Stimulated activated effector memory CD8-positive, alpha-beta T cell treated with anti-CD3 and anti-CD28 coated beads, Interleukin-12 subunit alpha, Interleukin-12 subunit beta, amount 100 ng/mL, for 72 hours (primary cell): ENCODE measurements around the gene MARK2.
A peak's percentile ranks its signal among the peaks of the same experiment; 100 is the strongest.

Experiments
- ATAC-seq: fragments of 150-1000 bp; cut with Tn5 transposase; 2 replicates; pipeline ENCODE4 v1.10.0; 2021
- DNase-seq, 2 donors: peaks; one replicate each; pipeline ENCODE4 v3.0.0; 2021 to 2022; ENCODE audit warnings: low spot score in 2 of 2
- H3K27ac Mint-ChIP-seq: one replicate; pipeline ENCODE4 v1.8.0; 2022; ENCODE audit warnings: mild to moderate bottlenecking, mixed read lengths
- H3K36me3 Mint-ChIP-seq: one replicate; pipeline ENCODE4 v1.8.0; 2022; ENCODE audit warnings: mild to moderate bottlenecking, mixed read lengths
- H3K4me1 Mint-ChIP-seq: one replicate; pipeline ENCODE4 v1.8.0; 2022; ENCODE audit warnings: mixed read lengths
- H3K4me3 Mint-ChIP-seq: one replicate; pipeline ENCODE4 v1.8.0; 2022; ENCODE audit warnings: mild to moderate bottlenecking, mixed read lengths
- H3K9me3 Mint-ChIP-seq: one replicate; pipeline ENCODE4 v1.8.0; 2022; ENCODE audit warnings: mixed read lengths

Gene MARK2

GRCh38 chr11:63897459-63898146 lies 58.7 kb downstream of the MARK2 start:
- no peak for ATAC-seq
- Mint-ChIP-seq H3K36me3 (peaks cover 95% of the 10 kb centered on the region), H3K4me1 (peaks cover 19% of the 10 kb centered on the region), H3K4me3 (no peak overlapping the region), H3K27ac (peak overlapping the region; percentile 63), H3K9me3 (no peaks in the 10 kb centered on the region)
- no peak for DNase-seq

DNA sequence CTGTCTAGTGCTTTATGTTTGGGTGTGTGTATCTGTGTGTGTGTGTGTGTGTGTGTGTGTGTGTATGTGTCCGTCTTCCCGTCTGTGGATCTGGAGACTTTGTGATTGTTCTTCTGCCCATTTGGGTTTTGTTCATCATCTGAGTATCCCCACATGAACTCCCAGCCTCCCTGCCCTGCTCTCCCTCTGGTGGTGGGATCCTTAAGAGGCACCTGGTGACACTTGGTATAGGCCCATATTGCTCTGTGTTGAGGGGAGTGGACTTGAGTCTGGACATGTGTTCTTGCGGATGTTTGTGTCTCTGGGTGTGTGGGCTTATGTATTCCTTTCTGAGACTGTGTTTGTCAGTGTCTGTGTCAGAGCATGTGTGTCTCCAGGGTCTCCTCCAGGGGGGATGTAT lies 62.8 kb downstream of the MARK2 start:
- Mint-ChIP-seq H3K36me3 (peaks cover 100% of the 10 kb centered on the region), H3K4me3 (no peak overlapping the region), H3K27ac (peak overlapping the region; percentile 76), H3K9me3 (no peaks in the 10 kb centered on the region), H3K4me1 (no peaks in the 10 kb centered on the region)
- DNase-seq: no peak
- ATAC-seq: no peak

- no peaks in the 10 kb centered on the region for H3K4me1 Mint-ChIP-seq
- peak overlapping the region; percentile 67 for H3K27ac Mint-ChIP-seq
- ATAC-seq (no peak), DNase-seq (no peak)
- H3K4me3 Mint-ChIP-seq: no peak overlapping the region
- H3K9me3 Mint-ChIP-seq: no peaks in the 10 kb centered on the region
- H3K36me3 Mint-ChIP-seq: peaks cover 100% of the 10 kb centered on the region
Observed at GRCh38 chr11:63903884-63904283, 65.0 kb downstream of the MARK2 start.

GRCh38 chr11:63904743-63905142 lies 65.8 kb downstream of the MARK2 start:
- Mint-ChIP-seq H3K4me3 (no peak overlapping the region), H3K9me3 (no peaks in the 10 kb centered on the region), H3K27ac (peak overlapping the region; percentile 67), H3K36me3 (peaks cover 98% of the 10 kb centered on the region), H3K4me1 (no peaks in the 10 kb centered on the region)
- DNase-seq (no peak), ATAC-seq (no peak)

DNA sequence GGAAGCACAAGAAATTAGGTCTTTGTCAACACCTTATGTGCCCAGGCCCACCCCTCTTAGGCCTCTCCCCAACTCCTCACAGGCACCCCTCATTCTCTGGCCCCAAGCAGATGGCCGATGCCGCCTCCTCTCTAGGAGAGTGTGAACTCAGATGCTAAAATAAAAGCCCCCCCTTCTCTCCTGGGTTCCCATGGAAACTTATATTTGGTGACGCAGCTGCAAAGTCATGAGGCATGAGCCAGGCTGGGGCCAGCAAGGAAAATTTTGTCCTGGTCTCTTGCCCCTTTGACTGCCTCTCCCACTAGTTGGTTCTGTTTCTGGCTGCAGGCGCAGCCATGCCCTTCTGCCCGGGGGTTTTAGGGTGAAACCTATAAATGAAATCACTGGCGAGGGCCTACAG lies 66.3 kb downstream of the MARK2 start:
- DNase-seq (no peak), ATAC-seq (no peak)
- Mint-ChIP-seq H3K36me3 (peaks cover 98% of the 10 kb centered on the region), H3K27ac (peak overlapping the region; percentile 67), H3K4me1 (no peaks in the 10 kb centered on the region), H3K4me3 (no peak overlapping the region), H3K9me3 (no peaks in the 10 kb centered on the region)

GRCh38 chr11:63906087-63906486 lies 67.2 kb downstream of the MARK2 start:
- no peak for ATAC-seq
- peak overlapping the region; percentile 65 for H3K27ac Mint-ChIP-seq
- peaks cover 98% of the 10 kb centered on the region for H3K36me3 Mint-ChIP-seq

GRCh38 chr11:63906585-63906984 lies 67.7 kb downstream of the MARK2 start:
- Mint-ChIP-seq H3K27ac (peak overlapping the region; percentile 65), H3K36me3 (peaks cover 94% of the 10 kb centered on the region), H3K4me3 (no peak overlapping the region), H3K9me3 (no peaks in the 10 kb centered on the region), H3K4me1 (no peaks in the 10 kb centered on the region)
- ATAC-seq: peak; percentile 42
- no peak for DNase-seq

More at GRCh38 chr11:63906087-63906486, 67.2 kb downstream of the MARK2 start:
- H3K9me3 Mint-ChIP-seq: no peaks in the 10 kb centered on the region
- H3K4me1 Mint-ChIP-seq: no peaks in the 10 kb centered on the region
- no peak overlapping the region for H3K4me3 Mint-ChIP-seq
- no peak for DNase-seq

DNA sequence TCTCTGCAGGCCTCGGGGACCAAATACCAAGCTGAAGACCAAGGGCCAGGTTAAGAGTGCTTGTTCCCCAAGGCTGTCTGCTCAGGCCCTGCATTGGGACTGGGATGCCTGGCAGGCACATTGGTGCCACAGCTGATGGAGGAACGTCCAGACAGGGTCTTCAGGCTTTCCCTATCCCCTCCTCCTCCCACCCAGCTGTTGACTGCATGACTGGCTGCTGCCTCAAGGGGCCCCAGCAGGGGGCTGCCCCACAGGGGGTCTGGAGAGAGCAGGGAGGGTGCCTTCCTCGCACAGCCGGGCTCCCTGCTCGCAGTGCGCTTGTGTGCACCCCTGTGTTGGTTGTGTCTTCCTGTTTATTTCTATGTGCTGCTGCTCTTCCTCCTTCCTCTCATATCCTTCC lies 68.2 kb downstream of the MARK2 start:
- no peak for DNase-seq
- Mint-ChIP-seq H3K4me3 (no peak overlapping the region), H3K36me3 (peaks cover 89% of the 10 kb centered on the region), H3K4me1 (no peaks in the 10 kb centered on the region), H3K27ac (peak overlapping the region; percentile 65), H3K9me3 (no peaks in the 10 kb centered on the region)
- no peak for ATAC-seq

DNA sequence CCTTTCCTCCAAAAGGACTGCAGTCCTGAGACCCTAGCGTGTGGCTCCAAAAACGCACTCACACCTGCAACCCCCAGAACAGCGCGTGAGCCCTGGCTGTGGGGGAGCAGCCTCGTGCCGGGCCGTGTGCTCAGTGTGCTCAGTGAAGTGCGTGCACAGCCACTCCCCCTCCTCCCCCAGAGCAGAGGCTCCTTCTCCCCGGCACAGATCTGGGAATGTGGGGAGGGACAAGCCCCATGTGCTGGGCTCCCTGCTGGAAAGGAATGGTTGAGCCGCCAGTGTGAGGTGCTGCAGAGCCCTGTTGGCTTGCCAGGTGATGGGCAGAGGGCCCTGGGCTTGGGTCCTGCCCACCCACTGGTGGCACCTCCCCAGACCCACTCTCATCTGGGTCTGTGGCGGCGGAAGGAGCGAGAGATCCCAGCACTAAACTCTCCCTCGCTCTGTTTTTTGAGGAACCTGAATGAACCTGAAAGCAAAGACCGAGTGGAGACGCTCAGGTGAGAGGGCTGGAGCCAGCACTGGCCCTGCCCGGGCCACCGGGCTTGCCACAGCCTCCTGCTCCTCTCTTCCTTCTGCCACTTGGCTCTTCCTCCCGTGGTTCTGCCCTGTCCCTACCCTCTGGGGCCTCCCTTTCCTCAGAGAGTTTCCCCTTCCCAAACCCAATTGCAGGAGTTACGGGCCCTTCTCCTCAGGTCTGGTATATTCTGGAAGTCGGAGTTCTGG lies 69.1 kb downstream of the MARK2 start:
- no peak overlapping the region for H3K27ac Mint-ChIP-seq

GRCh38 chr11:63908631-63909401 lies 69.9 kb downstream of the MARK2 start:
- Mint-ChIP-seq H3K4me3 (no peak overlapping the region), H3K4me1 (no peaks in the 10 kb centered on the region), H3K27ac (no peak overlapping the region), H3K36me3 (peaks cover 71% of the 10 kb centered on the region), H3K9me3 (no peaks in the 10 kb centered on the region)
- DNase-seq (no peak), ATAC-seq (no peak)

More for the DNA sequence above, 69.1 kb downstream of the MARK2 start:
- ATAC-seq: no peak
- DNase-seq: no peak
- Mint-ChIP-seq H3K36me3 (peaks cover 80% of the 10 kb centered on the region), H3K4me1 (no peaks in the 10 kb centered on the region), H3K9me3 (no peaks in the 10 kb centered on the region), H3K4me3 (no peak overlapping the region)

GRCh38 chr11:63909591-63910506 lies 70.9 kb downstream of the MARK2 start:
- no peaks in the 10 kb centered on the region for H3K9me3 Mint-ChIP-seq
- ATAC-seq: no peak

GRCh38 chr11:63910675-63911074 lies 71.8 kb downstream of the MARK2 start:
- H3K4me3 Mint-ChIP-seq: no peak overlapping the region
- no peaks in the 10 kb centered on the region for H3K9me3 Mint-ChIP-seq
- no peak for ATAC-seq
- H3K36me3 Mint-ChIP-seq: peaks cover 56% of the 10 kb centered on the region
- no peaks in the 10 kb centered on the region for H3K4me1 Mint-ChIP-seq
- no peak overlapping the region for H3K27ac Mint-ChIP-seq
- DNase-seq: no peak

More at GRCh38 chr11:63909591-63910506, 70.9 kb downstream of the MARK2 start:
- peaks cover 65% of the 10 kb centered on the region for H3K36me3 Mint-ChIP-seq
- no peaks in the 10 kb centered on the region for H3K4me1 Mint-ChIP-seq
- no peak for DNase-seq
- peak overlapping the region; percentile 50 for H3K27ac Mint-ChIP-seq
- H3K4me3 Mint-ChIP-seq: no peak overlapping the region

DNA sequence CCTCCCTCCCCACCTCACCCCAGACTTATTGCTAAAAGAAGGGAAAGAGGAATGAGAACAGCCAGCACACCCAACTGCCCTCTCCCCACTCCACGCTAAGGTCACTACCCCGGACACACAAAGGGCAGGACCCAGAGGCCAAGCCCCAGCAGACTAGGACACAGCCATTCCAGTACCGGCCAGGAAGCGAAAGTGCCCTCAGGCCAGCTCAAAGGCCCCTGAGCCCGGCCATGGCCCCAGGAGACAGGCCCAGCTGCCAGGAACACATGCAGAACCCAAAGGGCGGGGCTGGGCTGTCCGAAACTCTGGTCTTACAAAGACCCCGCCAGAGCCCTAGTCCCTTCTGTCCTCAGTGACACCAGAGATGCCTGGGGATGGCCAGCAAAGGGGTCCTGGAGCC lies 72.5 kb downstream of the MARK2 start:
- Mint-ChIP-seq H3K27ac (no peak overlapping the region), H3K9me3 (no peaks in the 10 kb centered on the region), H3K36me3 (peaks cover 49% of the 10 kb centered on the region), H3K4me1 (peaks cover 3% of the 10 kb centered on the region), H3K4me3 (no peak overlapping the region)
- ATAC-seq (no peak), DNase-seq (no peak)

GRCh38 chr11:63911876-63912275 lies 73.0 kb downstream of the MARK2 start:
- Mint-ChIP-seq H3K4me1 (peaks cover 5% of the 10 kb centered on the region), H3K9me3 (no peaks in the 10 kb centered on the region), H3K4me3 (no peak overlapping the region), H3K36me3 (peaks cover 44% of the 10 kb centered on the region), H3K27ac (no peak overlapping the region)
- no peak for ATAC-seq
- DNase-seq: no peak

DNA sequence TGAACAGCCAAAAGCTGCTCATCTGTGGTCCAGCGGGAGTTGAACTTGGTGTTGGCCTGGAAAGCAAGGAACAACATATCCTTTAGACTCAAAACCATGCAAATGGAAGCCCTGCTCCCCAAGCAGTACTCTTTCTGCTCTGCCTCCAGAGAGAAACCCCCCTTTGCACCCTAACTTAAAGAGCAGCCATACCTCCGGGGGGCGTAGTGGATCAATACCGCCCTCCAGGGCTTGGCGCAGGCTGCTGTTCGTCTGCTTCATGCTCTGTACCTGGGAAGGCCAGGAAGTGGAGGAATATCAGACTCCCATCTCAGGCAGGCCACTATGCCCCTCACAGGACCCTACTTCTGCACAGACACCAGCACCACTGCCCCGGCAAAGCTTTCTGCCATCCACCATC lies 73.8 kb downstream of the MARK2 start:
- H3K27ac Mint-ChIP-seq: no peak overlapping the region
- H3K4me3 Mint-ChIP-seq: no peak overlapping the region
- H3K36me3 Mint-ChIP-seq: peaks cover 36% of the 10 kb centered on the region
- DNase-seq (no peak), ATAC-seq (no peak)
- H3K9me3 Mint-ChIP-seq: no peaks in the 10 kb centered on the region
- peaks cover 8% of the 10 kb centered on the region for H3K4me1 Mint-ChIP-seq
